ENCODE measurements around the gene PNPLA1. TPM values are rescaled to one million over a fixed set of nuclear protein-coding genes. Genes with fewer than 3 reads are reported as not detected.

Gene PNPLA1
- total RNA-seq, 1 donor from 2014 or later = 0.14 TPM

- DNase-seq (ENCODE audit: low spot score) = no peak
These were observed 15.4 kb downstream of the PNPLA1 start for GRCh38 chr6:36285187-36285671.

- no peak for DNase-seq (ENCODE audit: low spot score)
These were observed 15.9 kb downstream of the PNPLA1 start for GRCh38 chr6:36285797-36286196.

DNA sequence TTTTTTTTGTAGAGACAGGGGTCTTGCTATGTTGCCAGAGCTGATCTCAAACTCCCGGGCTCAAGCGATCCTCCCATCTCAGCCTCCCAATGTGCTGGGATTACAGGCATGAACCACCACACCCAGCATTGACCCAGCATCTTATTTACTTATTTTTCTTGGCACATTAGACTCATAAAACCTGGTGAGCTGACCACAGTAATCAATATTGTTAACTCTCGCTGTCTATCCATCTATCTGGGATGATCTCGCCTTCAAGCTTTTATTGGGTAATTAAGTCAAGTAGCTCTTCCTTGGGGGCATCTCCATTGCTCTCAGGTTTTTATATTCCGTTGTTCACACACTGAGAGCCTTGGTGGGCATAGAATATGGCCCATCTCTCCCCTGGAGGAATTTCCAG, 17.0 kb downstream of the PNPLA1 start:
- no peak for DNase-seq (ENCODE audit: low spot score)

- no peak for DNase-seq (ENCODE audit: low spot score)
These were observed 19.5 kb downstream of the PNPLA1 start for GRCh38 chr6:36289281-36289878.

DNA sequence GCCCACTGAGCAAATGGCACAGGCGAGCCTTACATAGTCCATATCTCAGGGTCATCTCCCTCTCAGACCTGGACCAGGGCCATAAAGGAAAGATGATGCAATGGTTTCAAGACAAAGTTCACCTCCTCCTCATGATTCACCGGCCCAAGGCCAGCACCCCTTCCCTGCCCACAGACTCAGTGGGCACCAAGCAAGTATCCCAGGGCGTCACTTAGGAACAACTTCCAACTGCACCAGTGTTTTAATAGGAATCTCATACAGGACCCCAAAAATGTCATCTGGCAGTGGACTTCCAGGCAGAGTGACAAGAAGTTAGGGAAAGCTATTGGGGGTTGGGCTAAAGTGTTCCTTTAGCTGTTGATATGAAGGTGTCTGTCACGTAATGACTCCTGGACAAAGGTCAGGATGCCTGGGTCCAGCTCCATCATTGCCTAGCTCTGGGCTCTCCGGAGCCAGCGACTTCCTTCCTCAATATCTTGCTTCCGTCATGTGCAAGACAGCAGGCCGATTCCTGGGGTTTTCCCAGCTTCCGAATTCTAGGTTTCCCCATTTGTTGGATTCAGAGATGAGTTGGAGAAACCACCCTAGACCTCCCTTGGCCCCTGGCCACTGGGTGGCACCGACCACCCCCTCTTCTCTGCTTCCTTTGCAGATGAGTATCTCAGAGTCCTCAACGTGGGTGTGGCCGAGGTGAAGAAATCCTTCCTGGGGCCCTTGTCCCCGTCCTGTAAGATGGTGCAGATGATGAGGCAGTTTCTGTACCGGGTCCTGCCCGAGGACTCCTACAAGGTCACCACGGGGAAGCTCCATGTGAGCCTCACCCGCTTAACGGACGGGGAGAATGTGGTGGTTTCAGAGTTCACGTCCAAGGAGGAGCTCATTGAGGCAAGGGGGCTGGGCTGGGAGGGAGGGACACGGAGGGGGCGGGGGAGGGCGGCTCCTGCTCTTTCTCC, 21.1 kb downstream of the PNPLA1 start:
- peak; percentile 76 for DNase-seq (ENCODE audit: low spot score)

DNA sequence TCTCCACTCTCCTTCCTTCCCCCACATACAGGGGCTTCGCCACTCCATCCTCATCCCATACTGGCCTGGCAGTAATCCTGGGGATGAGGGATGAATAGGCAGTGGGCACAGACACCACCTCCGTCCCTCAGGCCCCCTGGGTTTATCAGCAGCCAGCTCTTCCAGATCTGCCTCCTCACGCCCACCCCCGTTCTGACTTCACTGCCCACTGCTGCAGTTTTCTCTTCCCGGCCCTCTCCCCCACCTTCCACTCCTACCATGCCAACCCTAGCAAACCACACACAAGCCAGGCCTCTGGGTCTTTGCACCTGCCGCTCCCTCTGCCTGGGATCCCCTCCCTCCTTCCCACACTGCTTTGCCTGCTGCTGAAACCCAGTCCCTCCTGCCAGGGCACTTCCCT, 22.3 kb downstream of the PNPLA1 start:
- no peak for DNase-seq (ENCODE audit: low spot score)

GRCh38 chr6:36296240-36296639, 26.4 kb downstream of the PNPLA1 start:
- no peak for DNase-seq (ENCODE audit: low spot score)

DNA sequence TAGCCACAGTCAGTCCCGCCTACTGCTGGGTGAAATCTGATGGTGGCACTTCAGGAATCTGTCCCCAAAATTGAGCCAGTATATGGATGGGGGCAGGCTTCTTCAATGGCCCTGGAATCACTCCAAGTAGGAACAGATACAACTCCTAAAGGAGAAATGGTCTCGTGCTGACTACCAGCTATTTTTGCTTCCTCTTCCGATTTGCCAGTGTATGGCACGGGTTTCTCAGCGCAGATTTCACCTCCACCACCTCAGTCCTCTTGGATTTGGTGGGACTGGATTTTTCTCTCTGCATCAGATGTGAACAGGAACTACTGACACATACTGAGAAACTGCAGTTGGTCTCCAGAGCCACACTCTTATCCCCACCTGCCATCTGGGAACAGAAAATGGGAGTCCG, 27.2 kb downstream of the PNPLA1 start:
- no peak for DNase-seq (ENCODE audit: low spot score)

- DNase-seq (ENCODE audit: low spot score) = no peak
These were observed 27.7 kb downstream of the PNPLA1 start for GRCh38 chr6:36297511-36297910.

DNA sequence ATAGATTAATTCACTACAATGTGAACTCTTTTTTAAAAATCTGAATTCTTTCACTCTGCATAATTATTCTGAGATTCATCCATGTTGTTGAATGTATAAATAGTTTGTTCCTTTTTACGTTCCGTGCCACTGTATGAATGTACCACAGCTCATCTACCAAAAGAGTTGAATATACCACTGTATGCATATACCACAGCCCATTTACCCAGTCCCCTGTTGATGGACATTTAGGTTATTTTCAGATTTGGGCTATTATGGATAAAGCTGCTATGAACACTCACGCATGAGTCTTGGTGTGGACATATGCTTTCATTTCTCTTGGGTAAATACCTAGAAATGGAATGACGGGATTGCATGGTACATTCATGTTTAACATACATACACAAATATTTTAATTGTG, 28.2 kb downstream of the PNPLA1 start:
- DNase-seq (ENCODE audit: low spot score) = no peak

DNA sequence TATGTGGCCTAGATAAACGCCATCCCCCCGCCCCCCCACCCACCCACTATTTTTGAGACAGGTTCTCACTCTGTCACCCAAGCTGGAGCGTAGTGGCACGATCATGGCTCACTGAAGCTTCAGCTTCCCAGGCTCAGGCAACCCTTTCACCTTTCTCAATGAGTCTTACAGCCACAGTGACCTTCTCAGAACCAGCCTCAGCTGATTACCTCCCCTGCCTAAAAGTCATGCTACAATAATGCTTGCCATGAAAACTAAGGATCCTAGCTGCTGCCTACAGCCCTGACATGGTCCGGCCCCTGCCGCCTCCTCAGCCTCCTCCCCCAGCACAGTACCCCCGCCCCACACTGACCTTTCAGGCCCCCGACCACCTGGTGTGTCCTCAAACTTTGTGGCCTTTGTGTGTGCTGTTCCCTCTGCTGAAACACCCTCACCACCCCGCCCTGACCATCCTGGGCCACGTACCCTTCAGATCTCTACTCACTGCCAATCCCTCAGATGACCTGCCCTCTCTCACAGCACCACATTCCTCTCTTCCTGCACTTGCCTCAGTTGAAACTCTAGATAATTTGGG, 31.3 kb downstream of the PNPLA1 start:
- no peak for DNase-seq (ENCODE audit: low spot score)

DNA sequence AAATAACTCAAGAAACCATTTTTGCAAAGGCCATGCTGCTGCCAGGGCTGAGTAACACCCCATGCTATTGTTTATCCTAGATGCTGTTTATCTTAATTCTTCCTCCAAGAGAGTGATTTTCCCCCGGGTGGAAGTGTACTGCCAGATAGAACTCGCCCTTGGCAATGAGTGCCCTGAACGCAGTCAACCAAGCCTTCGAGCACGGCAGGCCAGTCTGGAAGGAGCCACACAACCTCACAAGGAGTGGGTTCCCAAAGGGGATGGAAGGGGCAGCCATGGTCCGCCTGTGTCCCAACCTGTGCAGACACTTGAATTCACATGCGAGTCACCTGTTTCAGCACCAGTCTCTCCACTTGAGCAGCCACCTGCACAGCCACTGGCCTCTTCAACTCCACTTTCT, 31.9 kb downstream of the PNPLA1 start:
- DNase-seq (ENCODE audit: low spot score) = no peak

DNA sequence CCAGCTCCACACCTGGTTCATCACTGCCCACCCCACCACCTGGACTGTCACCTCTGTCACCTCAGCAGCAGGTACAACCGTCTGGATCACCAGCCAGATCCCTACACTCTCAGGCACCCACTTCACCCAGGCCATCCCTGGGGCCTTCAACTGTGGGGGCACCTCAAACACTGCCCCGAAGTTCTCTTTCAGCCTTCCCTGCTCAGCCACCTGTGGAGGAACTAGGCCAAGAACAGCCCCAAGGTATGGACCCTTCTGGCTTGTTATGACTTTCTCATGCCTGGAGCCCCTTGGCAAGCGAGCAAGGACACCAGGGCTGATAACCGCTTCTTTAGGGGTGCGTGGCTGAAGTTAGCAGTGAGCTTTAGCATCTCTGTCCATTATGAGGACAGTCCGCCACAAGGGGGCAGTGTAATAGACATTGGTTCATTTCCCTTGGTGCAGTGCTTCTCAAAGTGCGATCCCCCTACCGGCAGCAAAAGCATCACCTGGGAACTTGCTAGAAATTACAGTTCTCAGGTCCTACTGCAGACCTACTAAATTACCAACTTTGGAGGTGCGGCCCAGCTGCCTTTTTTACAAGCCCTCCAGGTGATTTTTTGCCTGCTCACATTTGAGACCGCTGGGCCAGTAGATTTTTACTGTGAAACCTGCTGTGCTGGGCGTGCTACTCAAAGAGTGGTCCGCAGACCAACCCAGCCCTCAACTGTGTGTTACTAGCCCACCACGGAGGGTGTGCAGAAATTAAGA, 32.5 kb downstream of the PNPLA1 start:
- DNase-seq (ENCODE audit: low spot score) = peak; percentile 93

DNA sequence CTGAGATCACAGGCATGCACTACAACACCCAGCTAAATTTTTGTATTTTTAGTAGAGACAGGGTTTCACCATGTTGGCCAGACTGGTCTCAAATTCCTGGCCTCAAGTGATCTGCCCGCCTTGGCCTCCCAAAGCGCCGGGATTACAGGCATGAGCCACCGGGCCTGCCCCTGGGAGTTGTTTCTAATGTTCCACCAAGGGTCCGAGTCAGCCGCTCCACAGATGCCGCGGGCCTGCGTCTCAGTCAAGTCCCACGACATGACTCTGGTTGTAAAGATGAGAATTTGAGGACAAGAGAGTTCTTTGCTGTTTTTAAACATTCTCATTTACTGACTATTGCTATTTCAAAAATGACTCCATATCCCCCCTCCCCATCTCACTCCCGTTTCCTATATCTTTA, 36.0 kb downstream of the PNPLA1 start:
- DNase-seq (ENCODE audit: low spot score) = no peak

DNA sequence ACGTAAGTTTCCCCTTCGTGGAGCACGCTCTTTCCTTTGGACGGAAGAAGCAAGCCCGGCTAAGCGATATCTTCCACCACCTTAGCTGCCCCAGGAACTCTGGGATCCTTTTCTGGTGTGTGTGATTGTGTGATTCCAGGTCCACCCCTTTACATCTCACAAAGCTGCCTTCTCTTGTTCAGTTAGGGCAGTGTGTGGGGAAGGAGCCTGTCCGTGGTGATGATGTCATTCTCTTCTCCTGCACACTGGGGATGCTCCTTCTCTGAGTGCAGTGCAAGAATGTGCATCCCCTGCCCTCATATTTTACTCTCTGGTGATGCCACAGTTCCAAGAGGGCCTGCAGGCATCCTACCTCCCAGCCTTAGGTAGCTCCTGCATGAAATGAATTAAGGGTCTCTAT, 36.5 kb downstream of the PNPLA1 start:
- DNase-seq (ENCODE audit: low spot score) = no peak

- no peak for DNase-seq (ENCODE audit: low spot score)
These were observed 38.7 kb downstream of the PNPLA1 start for GRCh38 chr6:36308514-36308913.

- no peak for DNase-seq (ENCODE audit: low spot score)
These were observed 39.3 kb downstream of the PNPLA1 start for GRCh38 chr6:36309203-36309602.

GRCh38 chr6:36309900-36310299, 40.0 kb downstream of the PNPLA1 start:
- no peak for DNase-seq (ENCODE audit: low spot score)

GRCh38 chr6:36312854-36313648, 43.2 kb downstream of the PNPLA1 start:
- no peak for DNase-seq (ENCODE audit: low spot score)

DNA sequence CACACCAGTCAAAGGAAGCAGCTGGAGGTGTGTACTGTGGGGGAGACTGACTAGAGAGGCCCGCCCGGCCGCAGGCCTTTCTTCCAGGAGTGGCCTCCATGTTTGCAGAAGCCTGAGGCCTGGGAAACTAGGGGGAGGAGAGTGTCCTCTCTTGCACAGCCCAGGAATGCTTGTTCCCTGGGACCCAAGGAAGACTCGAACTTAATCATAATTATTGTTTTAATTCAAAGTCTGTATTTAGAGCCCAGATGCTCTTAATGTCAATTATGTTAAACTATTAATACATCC, 43.7 kb downstream of the PNPLA1 start:
- no peak for DNase-seq (ENCODE audit: low spot score)

DNA sequence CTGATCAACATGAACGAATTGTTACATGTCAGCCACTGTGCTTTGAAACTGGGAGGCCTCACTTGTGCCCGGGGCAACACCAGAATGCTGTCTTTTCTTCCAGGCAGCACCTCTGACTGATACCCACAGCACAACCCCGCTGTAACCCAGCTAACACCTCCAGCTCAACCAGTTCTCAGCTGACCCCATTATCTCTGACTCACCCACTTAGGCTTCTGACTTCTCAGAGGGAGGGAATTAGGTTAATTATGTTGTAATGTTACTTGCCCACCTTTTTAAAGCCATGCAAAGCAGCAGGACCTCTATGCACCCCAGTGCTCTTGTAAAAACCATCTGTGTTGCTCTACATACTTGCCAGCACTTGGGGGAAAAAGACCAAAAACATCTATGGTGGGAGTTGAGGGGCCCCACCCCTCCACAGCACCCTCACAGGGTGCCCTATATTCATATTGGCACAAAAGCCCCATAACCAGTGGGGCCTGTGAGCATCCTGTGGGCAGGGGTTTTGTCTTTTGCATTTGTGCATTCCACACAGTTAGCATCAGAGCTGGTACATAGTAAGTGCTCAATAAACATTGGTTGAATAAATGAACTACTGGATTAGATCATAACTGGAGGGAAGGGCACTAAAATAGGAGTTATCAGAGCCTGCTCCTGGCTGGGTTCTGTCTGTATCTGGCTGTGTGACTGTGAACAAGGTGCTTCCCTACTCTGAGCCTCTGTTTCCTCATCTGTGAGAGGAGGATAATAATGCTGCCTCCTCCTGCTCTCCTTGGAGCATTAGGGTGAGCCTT, 44.6 kb downstream of the PNPLA1 start:
- no peak for DNase-seq (ENCODE audit: low spot score)
